HepG2 (cell line): ENCODE measurements around the gene INO80C. TPM values are rescaled to one million over a fixed set of nuclear protein-coding genes. Genes with fewer than 3 reads are reported as not detected.

Source experiments
- CBX1 ChIP-seq: IDR thresholded peaks from one replicate; pipeline ENCODE4 v1.6.1; 2016; ENCODE audit warnings: antibody characterized with exemption, low read depth
- CCDC6 ChIP-seq: sonication (generic); formaldehyde crosslinking; IDR thresholded peaks from 2 replicates; pipeline ENCODE4 v1.8.1; 2022; ENCODE audit warnings: mild to moderate bottlenecking, missing genetic modification reagents, moderate library complexity
- CREM ChIP-seq, 2 experiments: sonication (generic) in 1 of 2; formaldehyde crosslinking in 1 of 2; IDR thresholded peaks; 2 replicates each; pipeline versions ENCODE4 v1.4.0 to v1.6.1; 2016 to 2020; ENCODE audit warnings: antibody characterized with exemption in 1 of 2, mild to moderate bottlenecking in 1 of 2, missing genetic modification reagents in 1 of 2
- EED ChIP-seq: sonication (generic); formaldehyde crosslinking; IDR thresholded peaks from 2 replicates; pipeline ENCODE4 v1.5.0; 2020; ENCODE audit warnings: mild to moderate bottlenecking, missing genetic modification reagents
- FOXA3 ChIP-seq: IDR thresholded peaks from 2 replicates; pipeline ENCODE4 v1.6.1; 2016; ENCODE audit warnings: missing genetic modification reagents, missing compliant biosample characterization
- GLI4 ChIP-seq: sonication (generic); formaldehyde crosslinking; IDR thresholded peaks from 2 replicates; pipeline ENCODE4 v1.5.1; 2020; ENCODE audit warnings: missing genetic modification reagents, mild to moderate bottlenecking, moderate library complexity, borderline replicate concordance
- GMEB2 ChIP-seq: IDR thresholded peaks from 2 replicates; pipeline ENCODE4 v1.6.1; 2016; ENCODE audit warnings: missing biosample characterization, missing genetic modification reagents, low read depth
- KLF15 ChIP-seq: sonication (generic); formaldehyde crosslinking; IDR thresholded peaks from 2 replicates; pipeline ENCODE4 v1.8.1; 2023; ENCODE audit warnings: borderline replicate concordance, mild to moderate bottlenecking, inconsistent platforms, missing genetic modification reagents, mixed read lengths
- NFYC ChIP-seq: IDR thresholded peaks from 2 replicates; pipeline ENCODE4 v1.6.1; 2016; ENCODE audit warnings: missing genetic modification reagents, missing compliant biosample characterization
- PLRG1 ChIP-seq: fragments of 450-650 bp; conservative IDR thresholded peaks from 2 replicates; pipeline ENCODE4 v1.6.1; 2016
- SATB2 ChIP-seq: sonication (generic); formaldehyde crosslinking; IDR thresholded peaks from 2 replicates; pipeline ENCODE4 v1.5.0; 2020; ENCODE audit warnings: missing genetic modification reagents
- SIN3B ChIP-seq: fragments of 150-350 bp; IDR thresholded peaks from 2 replicates; pipeline ENCODE4 v1.6.1; 2014; ENCODE audit warnings: low read length
- STAG1 ChIP-seq: sonication (generic); formaldehyde crosslinking; IDR thresholded peaks from 2 replicates; pipeline ENCODE4 v1.4.0; 2020; ENCODE audit warnings: missing genetic modification reagents
- TERF1 ChIP-seq: sonication (generic); formaldehyde crosslinking; IDR thresholded peaks from 2 replicates; pipeline ENCODE4 v1.8.0; 2022; ENCODE audit warnings: mild to moderate bottlenecking, missing genetic modification reagents, moderate library complexity
- TOPORS ChIP-seq: sonication (generic); formaldehyde crosslinking; IDR thresholded peaks from 2 replicates; pipeline ENCODE4 v1.8.0; 2023; ENCODE audit warnings: mild to moderate bottlenecking, missing genetic modification reagents
- ZBTB38 ChIP-seq: sonication (generic); formaldehyde crosslinking; IDR thresholded peaks from 2 replicates; pipeline ENCODE4 v1.5.1; 2020; ENCODE audit warnings: mild to moderate bottlenecking, missing genetic modification reagents
- ZFY ChIP-seq: sonication (generic); formaldehyde crosslinking; IDR thresholded peaks from 2 replicates; pipeline ENCODE4 v1.4.0; 2020; ENCODE audit warnings: missing genetic modification reagents
- ZIK1 ChIP-seq: sonication (generic); formaldehyde crosslinking; IDR thresholded peaks from 2 replicates; pipeline ENCODE4 v1.5.0; 2020; ENCODE audit warnings: mild to moderate bottlenecking, low read depth, missing genetic modification reagents, borderline replicate concordance
- ZNF17 ChIP-seq: sonication (generic); formaldehyde crosslinking; IDR thresholded peaks from 2 replicates; pipeline ENCODE4 v1.5.0; 2020; ENCODE audit warnings: mild to moderate bottlenecking, missing genetic modification reagents
- ZNF574 ChIP-seq: sonication (generic); formaldehyde crosslinking; IDR thresholded peaks from 2 replicates; pipeline ENCODE4 v1.4.0; 2020; ENCODE audit warnings: missing genetic modification reagents
- ZNF749 ChIP-seq: sonication (generic); formaldehyde crosslinking; IDR thresholded peaks from 2 replicates; pipeline ENCODE4 v1.8.0; 2022; ENCODE audit warnings: mild to moderate bottlenecking, missing genetic modification reagents, moderate library complexity, borderline replicate concordance
- ZNF775 ChIP-seq: sonication (generic); formaldehyde crosslinking; IDR thresholded peaks from 2 replicates; pipeline ENCODE4 v1.4.0; 2020; ENCODE audit warnings: missing genetic modification reagents, mild to moderate bottlenecking, moderate library complexity, borderline replicate concordance
- ZSCAN9 ChIP-seq: IDR thresholded peaks from 2 replicates; pipeline ENCODE4 v1.6.1; 2016; ENCODE audit warnings: borderline replicate concordance
- polyA plus RNA-seq, 8 experiments: library from polyadenylated mRNA; depleted of rRNA in 3 of 8; stranded (reverse) in 7 of 8; unstranded in 1 of 8; fragments of >200 nt; fragmentation: Illumina TruSeq in 4 of 8; extraction: Trizol in 4 of 8; gene quantifications; 2 replicates each; pipeline versions ENCODE4 v1.2.1 to v1.2.3, GENCODE V29; 2011 to 2016; ENCODE audit warnings: low read depth in 4 of 8, missing spikeins in 1 of 8, mixed read lengths in 1 of 8; ENCODE audit not compliant: insufficient read depth in 1 of 8
- total RNA-seq, 5 experiments: library from RNA; depleted of rRNA; stranded (reverse); fragments of >200 nt; fragmentation: Illumina TruSeq; extraction: Trizol; gene quantifications; 2 replicates each; pipeline ENCODE4 v1.2.3, GENCODE V29; 2016; ENCODE audit warnings: low read depth in 1 of 5
- TF ChIP-seq, protein P1 (sequence below): sonication (generic); formaldehyde crosslinking; conservative IDR thresholded peaks from 2 replicates; pipeline ENCODE4 v1.8.1; 2023; ENCODE audit warnings: missing genetic modification reagents

INO80C gene
- total and polyA plus RNA-seq, 2 of the 13 experiments (the other 11 are each of a cell fraction or from before 2014, with no cell fraction given), result 8.2 to 15.4 TPM

- TF ChIP-seq ZIK1 (CRISPR knock-in tag) (no peak), GLI4 (CRISPR knock-in tag) (no peak), NFYC (CRISPR knock-in tag) (no peak), SATB2 (CRISPR knock-in tag) (no peak), GMEB2 (CRISPR knock-in tag) (no peak), SIN3B (no peak), CREM (IDR thresholded peaks at IDR 0.05) (no peak), CREM (CRISPR knock-in tag; IDR thresholded peaks at IDR 0.05) (no peak), ZNF749 (no peak), PLRG1 (no peak), ZSCAN9 (CRISPR knock-in tag) (peak; percentile 55; the same call in 1 of the 2 replicates), TOPORS (CRISPR knock-in tag) (no peak), ZFY (peak; percentile 67), TERF1 (CRISPR knock-in tag) (no peak), ZBTB38 (no peak; the same call in 1 of the 2 replicates), FOXA3 (peak; percentile 52; the same call in 1 of the 2 replicates), ZNF775 (CRISPR knock-in tag) (no peak), STAG1 (CRISPR knock-in tag) (peak; percentile 19; the same call in 1 of the 2 replicates), EED (CRISPR knock-in tag) (no peak), KLF15 (CRISPR knock-in tag) (no peak), CCDC6 (CRISPR knock-in tag) (no peak), CBX1 (no peak), ZNF17 (CRISPR knock-in tag) (no peak), ZNF574 (CRISPR knock-in tag) (peak; percentile 46)
- TF ChIP-seq, protein P1, sequence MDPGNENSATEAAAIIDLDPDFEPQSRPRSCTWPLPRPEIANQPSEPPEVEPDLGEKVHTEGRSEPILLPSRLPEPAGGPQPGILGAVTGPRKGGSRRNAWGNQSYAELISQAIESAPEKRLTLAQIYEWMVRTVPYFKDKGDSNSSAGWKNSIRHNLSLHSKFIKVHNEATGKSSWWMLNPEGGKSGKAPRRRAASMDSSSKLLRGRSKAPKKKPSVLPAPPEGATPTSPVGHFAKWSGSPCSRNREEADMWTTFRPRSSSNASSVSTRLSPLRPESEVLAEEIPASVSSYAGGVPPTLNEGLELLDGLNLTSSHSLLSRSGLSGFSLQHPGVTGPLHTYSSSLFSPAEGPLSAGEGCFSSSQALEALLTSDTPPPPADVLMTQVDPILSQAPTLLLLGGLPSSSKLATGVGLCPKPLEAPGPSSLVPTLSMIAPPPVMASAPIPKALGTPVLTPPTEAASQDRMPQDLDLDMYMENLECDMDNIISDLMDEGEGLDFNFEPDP, result no peak
Measured at GRCh38 chr18:35458677-35459441, 38.9 kb downstream of the INO80C start (continued).
